K562 (cell line): ENCODE data around the gene GRIN2A. TPM values are rescaled to one million over a fixed set of nuclear protein-coding genes. Genes with fewer than 3 reads are reported as not detected.

Source experiments
- FOXA1 ChIP-seq: fragments of 450-650 bp; IDR thresholded peaks from 2 replicates; pipeline ENCODE4 v1.6.1; 2016; ENCODE audit warnings: mild to moderate bottlenecking, borderline replicate concordance
- ILK ChIP-seq: fragments of 450-650 bp; IDR thresholded peaks from 2 replicates; pipeline ENCODE4 v1.6.1; 2016; ENCODE audit warnings: missing genetic modification characterization, low read depth, mild to moderate bottlenecking, missing compliant biosample characterization, moderate library complexity, borderline replicate concordance
- STAG1 ChIP-seq: sonication (generic); formaldehyde crosslinking; IDR thresholded peaks from 2 replicates; pipeline ENCODE4 v1.5.0; 2020; ENCODE audit warnings: missing genetic modification reagents, borderline replicate concordance
- USF2 ChIP-seq: sonication (generic); formaldehyde crosslinking; IDR thresholded peaks from 2 replicates; pipeline ENCODE4 v1.5.0; 2020; ENCODE audit warnings: missing genetic modification reagents
- polyA plus RNA-seq, 8 experiments: library from polyadenylated mRNA; depleted of rRNA in 4 of 8; stranded (reverse) in 5 of 8; unstranded in 3 of 8; fragments of >200 nt; fragmentation: Nextera tagmentation in 2 of 8; fragmentation: Illumina TruSeq in 1 of 8; extraction: Ambion mirVana in 2 of 8; extraction: Trizol in 1 of 8; gene quantifications; 2 replicates each; pipeline versions ENCODE4 v1.2.1 to v1.2.3, GENCODE V29; 2011 to 2014; ENCODE audit warnings: inconsistent platforms in 1 of 8, missing spikeins in 1 of 8
- total RNA-seq, 7 experiments: library from RNA; depleted of rRNA in 6 of 7; stranded (reverse); fragments of >200 nt in 6 of 7; fragmentation: Illumina TruSeq in 2 of 7; extraction: Trizol in 2 of 7; gene quantifications; 2 replicates each; pipeline versions ENCODE4 v1.2.1 to v1.2.3, GENCODE V29; 2011 to 2021; ENCODE audit warnings: low replicate concordance in 1 of 7
- TF ChIP-seq, protein P1 (sequence below): sonication (generic); formaldehyde crosslinking; IDR thresholded peaks from 2 replicates; pipeline ENCODE4 v1.8.0; 2023; ENCODE audit warnings: missing genetic modification reagents, mild to moderate bottlenecking, borderline replicate concordance

The GRIN2A gene
- total and polyA plus RNA-seq, 9 of the 15 experiments (the other 6 are each of a cell fraction or from before 2014, with no cell fraction given) = not detected

DNA sequence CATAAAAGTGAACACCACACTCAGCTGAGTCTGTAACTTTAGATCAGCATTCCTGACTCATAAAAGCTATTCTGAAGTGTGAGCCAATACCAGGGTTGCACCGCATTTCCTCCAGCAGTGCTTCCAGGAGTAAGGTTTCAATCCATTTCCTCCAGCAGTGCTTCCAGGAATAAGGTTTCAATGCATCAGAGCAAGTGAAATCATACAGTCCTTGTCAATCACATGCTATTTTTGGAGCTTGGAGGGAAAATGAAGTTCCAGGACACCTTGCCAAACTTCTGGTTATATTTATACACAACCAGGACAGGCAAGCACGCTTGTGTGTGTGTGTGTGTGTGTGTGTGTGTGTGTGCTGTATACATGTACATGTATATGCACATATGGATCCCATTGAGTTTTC is 327.6 kb downstream of the GRIN2A start (continued):
- TF ChIP-seq ILK (tag) (no peak), FOXA1 (no peak), STAG1 (CRISPR knock-in tag) (no peak), USF2 (CRISPR knock-in tag) (no peak)
- TF ChIP-seq, protein P1, sequence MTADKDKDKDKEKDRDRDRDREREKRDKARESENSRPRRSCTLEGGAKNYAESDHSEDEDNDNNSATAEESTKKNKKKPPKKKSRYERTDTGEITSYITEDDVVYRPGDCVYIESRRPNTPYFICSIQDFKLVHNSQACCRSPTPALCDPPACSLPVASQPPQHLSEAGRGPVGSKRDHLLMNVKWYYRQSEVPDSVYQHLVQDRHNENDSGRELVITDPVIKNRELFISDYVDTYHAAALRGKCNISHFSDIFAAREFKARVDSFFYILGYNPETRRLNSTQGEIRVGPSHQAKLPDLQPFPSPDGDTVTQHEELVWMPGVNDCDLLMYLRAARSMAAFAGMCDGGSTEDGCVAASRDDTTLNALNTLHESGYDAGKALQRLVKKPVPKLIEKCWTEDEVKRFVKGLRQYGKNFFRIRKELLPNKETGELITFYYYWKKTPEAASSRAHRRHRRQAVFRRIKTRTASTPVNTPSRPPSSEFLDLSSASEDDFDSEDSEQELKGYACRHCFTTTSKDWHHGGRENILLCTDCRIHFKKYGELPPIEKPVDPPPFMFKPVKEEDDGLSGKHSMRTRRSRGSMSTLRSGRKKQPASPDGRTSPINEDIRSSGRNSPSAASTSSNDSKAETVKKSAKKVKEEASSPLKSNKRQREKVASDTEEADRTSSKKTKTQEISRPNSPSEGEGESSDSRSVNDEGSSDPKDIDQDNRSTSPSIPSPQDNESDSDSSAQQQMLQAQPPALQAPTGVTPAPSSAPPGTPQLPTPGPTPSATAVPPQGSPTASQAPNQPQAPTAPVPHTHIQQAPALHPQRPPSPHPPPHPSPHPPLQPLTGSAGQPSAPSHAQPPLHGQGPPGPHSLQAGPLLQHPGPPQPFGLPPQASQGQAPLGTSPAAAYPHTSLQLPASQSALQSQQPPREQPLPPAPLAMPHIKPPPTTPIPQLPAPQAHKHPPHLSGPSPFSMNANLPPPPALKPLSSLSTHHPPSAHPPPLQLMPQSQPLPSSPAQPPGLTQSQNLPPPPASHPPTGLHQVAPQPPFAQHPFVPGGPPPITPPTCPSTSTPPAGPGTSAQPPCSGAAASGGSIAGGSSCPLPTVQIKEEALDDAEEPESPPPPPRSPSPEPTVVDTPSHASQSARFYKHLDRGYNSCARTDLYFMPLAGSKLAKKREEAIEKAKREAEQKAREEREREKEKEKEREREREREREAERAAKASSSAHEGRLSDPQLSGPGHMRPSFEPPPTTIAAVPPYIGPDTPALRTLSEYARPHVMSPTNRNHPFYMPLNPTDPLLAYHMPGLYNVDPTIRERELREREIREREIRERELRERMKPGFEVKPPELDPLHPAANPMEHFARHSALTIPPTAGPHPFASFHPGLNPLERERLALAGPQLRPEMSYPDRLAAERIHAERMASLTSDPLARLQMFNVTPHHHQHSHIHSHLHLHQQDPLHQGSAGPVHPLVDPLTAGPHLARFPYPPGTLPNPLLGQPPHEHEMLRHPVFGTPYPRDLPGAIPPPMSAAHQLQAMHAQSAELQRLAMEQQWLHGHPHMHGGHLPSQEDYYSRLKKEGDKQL (CRISPR knock-in tag) = no peak
